HL-60 (cell line): Measurements from ENCODE around the gene ERFE.

ENCODE experiments used
- CTCF ChIP-seq: IDR thresholded peaks from one replicate; pipeline ENCODE4 v1.5.1; 2011; ENCODE audit warnings: low read length, control low read depth, inconsistent platforms; ENCODE audit not compliant: insufficient read depth
- GABPA ChIP-seq: IDR thresholded peaks from 2 replicates; pipeline ENCODE4 v1.6.1; 2012; ENCODE audit warnings: low read depth
- POLR2AphosphoS5 ChIP-seq: IDR thresholded peaks from 2 replicates; pipeline ENCODE4 v1.6.1; 2012; ENCODE audit warnings: low read depth

DNA sequence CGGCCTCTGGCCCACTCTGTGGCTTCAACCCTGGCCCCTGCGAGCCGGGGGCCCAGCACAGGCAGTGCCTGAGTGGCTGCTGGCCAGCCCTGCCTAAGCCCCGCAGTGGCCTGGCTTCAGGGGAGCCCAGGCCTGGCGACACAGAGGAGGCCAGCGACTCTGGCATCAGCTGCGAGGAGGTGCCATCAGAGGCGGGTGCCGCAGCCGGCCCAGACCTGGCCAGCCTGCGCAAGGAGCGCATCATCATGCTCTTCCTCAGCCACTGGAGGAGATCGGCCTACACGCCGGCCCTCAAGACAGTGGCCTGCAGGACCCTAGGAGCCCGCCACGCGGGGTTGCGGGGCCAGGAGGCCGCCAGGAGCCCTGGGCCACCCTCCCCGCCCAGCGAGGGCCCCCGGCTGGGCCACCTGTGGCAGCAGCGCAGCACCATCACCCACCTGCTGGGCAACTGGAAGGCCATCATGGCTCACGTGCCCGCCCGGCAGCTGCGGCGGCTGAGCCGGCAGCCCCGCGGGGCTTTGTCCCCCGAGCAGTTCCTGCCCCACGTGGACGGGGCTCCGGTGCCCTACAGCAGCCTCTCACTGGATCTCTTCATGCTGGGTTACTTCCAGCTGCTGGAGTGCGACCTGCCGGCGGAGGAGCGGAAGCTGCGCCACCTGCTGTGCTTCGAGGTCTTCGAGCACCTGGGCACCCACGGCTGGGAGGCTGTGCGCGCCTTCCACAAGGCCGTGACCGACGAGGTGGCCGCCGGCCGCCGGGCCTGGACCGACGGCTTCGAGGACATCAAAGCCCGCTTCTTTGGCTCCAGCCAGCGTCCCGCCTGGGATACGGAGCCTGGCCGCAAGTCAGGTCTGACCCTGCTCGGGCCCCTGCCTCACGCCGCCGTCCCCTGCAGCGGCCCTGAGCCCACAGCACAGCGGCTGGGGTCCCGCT lies 27.8 kb upstream of the ERFE start:
- no peak for TF ChIP-seq CTCF
- no peak for TF ChIP-seq POLR2AphosphoS5
- no peak for TF ChIP-seq GABPA
